Small intestine (tissue), 7 donors: Measurements from ENCODE around the gene EIF3B. TPM values are rescaled to one million over a fixed set of nuclear protein-coding genes. Genes with fewer than 3 reads are reported as not detected.
"Not testable (repeated sequence)": the region's sequence is repeated elsewhere in the genome, so short reads cannot be mapped to it uniquely, and the experiment has no call there.

ENCODE experiments used
- DNase-seq, 2 donors: peaks; one replicate each; pipeline versions ENCODE4 v3.0.0 to v3.0.0-alpha.2; 2013
- FAIRE-seq: peaks from 2 replicates; lab custom pipeline; 2012; peaks lifted over from hg19 to GRCh38; lab: Jason Lieb, UNC
- H3K27ac ChIP-seq, 3 donors: one replicate each; pipeline ENCODE4 v1.5.1; 2013; ENCODE audit warnings: low read length in 2 of 3, mild to moderate bottlenecking in 2 of 3, control low read depth in 1 of 3, inconsistent platforms in 1 of 3, low read depth in 1 of 3, moderate library complexity in 1 of 3
- H3K27me3 ChIP-seq, 3 donors: one replicate each; pipeline ENCODE4 v1.6.1; 2013; ENCODE audit warnings: low read length in 3 of 3, inconsistent platforms in 1 of 3; ENCODE audit not compliant: control insufficient read depth in 3 of 3, insufficient read depth in 3 of 3
- H3K36me3 ChIP-seq, 3 donors: one replicate each; pipeline ENCODE4 v1.6.1; 2013; ENCODE audit warnings: low read length in 3 of 3, inconsistent platforms in 1 of 3, low read depth in 1 of 3, mild to moderate bottlenecking in 1 of 3, moderate library complexity in 1 of 3; ENCODE audit not compliant: control insufficient read depth in 3 of 3, insufficient read depth in 2 of 3
- H3K4me1 ChIP-seq, 3 donors: one replicate each; pipeline ENCODE4 v1.6.1; 2013; ENCODE audit warnings: low read length in 2 of 3, inconsistent platforms in 1 of 3, low read depth in 1 of 3, mild to moderate bottlenecking in 1 of 3, moderate library complexity in 1 of 3; ENCODE audit not compliant: control insufficient read depth in 3 of 3, insufficient read depth in 2 of 3
- H3K4me3 ChIP-seq, 3 donors: one replicate each; pipeline ENCODE4 v1.5.1; 2013; ENCODE audit warnings: low read length in 3 of 3, control low read depth in 1 of 3, inconsistent platforms in 1 of 3, low read depth in 1 of 3, mild to moderate bottlenecking in 1 of 3, moderate library complexity in 1 of 3
- H3K9me3 ChIP-seq, 2 donors: one replicate each; pipeline ENCODE4 v1.6.1; 2013; ENCODE audit warnings: low read depth in 1 of 2, low read length in 1 of 2; ENCODE audit not compliant: control insufficient read depth in 2 of 2, insufficient read depth in 1 of 2
- WGBS, 3 donors: extraction: QIAGEN DNeasy Blood & Tissue Kit; methylation state at CpG; one replicate each; pipeline ENCODE4 v1.1.7; 2013; 5-methylcytosine and 5-hydroxymethylcytosine counted together
- polyA plus RNA-seq, 4 donors: library from polyadenylated mRNA; stranded (reverse) in 3 of 4; unstranded in 1 of 4; fragments of 200-250 nt in 3 of 4; fragments of 120-200 nt in 1 of 4; gene quantifications; one replicate each; pipeline versions ENCODE4 v1.2.1 to v1.2.3, GENCODE V29; 2013
- donor health status: healthy with polysubstance abuse.
- donor health status: control.
- donor health status: control.
- donor health status: Bipolar disorder and iron deficiency.
- donor health status: healthy.

Gene EIF3B
- polyA plus RNA-seq, 4 donors, result 53.9 to 114 (median 80.7) TPM

GRCh38 chr7:2412587-2413201 is 58.1 kb downstream of the EIF3B start:
- FAIRE-seq, result no peak
- 77 to 88% (median 77%) methylated on average over 3 of the region's 3 CpGs for WGBS, 3 donors
- H3K27me3 ChIP-seq, result no peaks in the 10 kb centered on the region
- DNase-seq, result no peak
- no peak overlapping the region for H3K4me3 ChIP-seq
- peaks cover 0 to 3% (median 0%) of the 10 kb centered on the region in 3 donors for H3K36me3 ChIP-seq
- no peaks in the 10 kb centered on the region for H3K9me3 ChIP-seq
- no peak overlapping the region for H3K27ac ChIP-seq
- H3K4me1 ChIP-seq, result peaks cover 0 to 9% (median 6%) of the 10 kb centered on the region in 3 donors

GRCh38 chr7:2416063-2416462 is 61.4 kb downstream of the EIF3B start:
- Histone ChIP-seq H3K27me3 (no peaks in the 10 kb centered on the region), H3K4me1 (peaks cover 0 to 9% (median 6%) of the 10 kb centered on the region in 3 donors), H3K4me3 (no peak overlapping the region), H3K9me3 (no peaks in the 10 kb centered on the region), H3K27ac (no peak overlapping the region), H3K36me3 (peaks cover 0 to 14% (median 0%) of the 10 kb centered on the region in 3 donors)
- 74 to 93% (median 84%) methylated on average over 5 of the region's 5 CpGs for WGBS, 3 donors
- FAIRE-seq, result no peak
- no peak for DNase-seq

GRCh38 chr7:2416650-2417049 is 62.0 kb downstream of the EIF3B start:
- Histone ChIP-seq H3K9me3 (no peaks in the 10 kb centered on the region), H3K4me1 (peaks cover 0 to 9% (median 6%) of the 10 kb centered on the region in 3 donors), H3K36me3 (peaks cover 0 to 14% (median 0%) of the 10 kb centered on the region in 3 donors), H3K4me3 (no peak overlapping the region), H3K27me3 (no peaks in the 10 kb centered on the region), H3K27ac (no peak overlapping the region)
- DNase-seq (no peak), FAIRE-seq (no peak)
- WGBS, 3 donors, result 95 to 97% (median 96%) methylated on average over 6 of the region's 6 CpGs

GRCh38 chr7:2417178-2417577 is 62.6 kb downstream of the EIF3B start:
- H3K27me3 ChIP-seq, H3K9me3 ChIP-seq, H3K4me3 ChIP-seq, FAIRE-seq, H3K4me1 ChIP-seq, H3K27ac ChIP-seq, DNase-seq: not testable (repeated sequence)
- peaks cover 0 to 15% (median 0%) of the 10 kb centered on the region in 3 donors for H3K36me3 ChIP-seq
- 96 to 98% (median 97%) methylated on average over 3 of the region's 3 CpGs for WGBS, 3 donors

GRCh38 chr7:2417981-2418481 is 63.4 kb downstream of the EIF3B start:
- Histone ChIP-seq H3K27me3 (no peaks in the 10 kb centered on the region), H3K4me3 (no peak overlapping the region), H3K9me3 (no peaks in the 10 kb centered on the region), H3K4me1 (peaks cover 0 to 1% (median 0%) of the 10 kb centered on the region in 3 donors), H3K36me3 (peaks cover 0 to 20% (median 0%) of the 10 kb centered on the region in 3 donors), H3K27ac (peak overlapping the region in 1 of 3 donors; percentile 12)
- 67 to 72% (median 69%) methylated on average over 15 of the region's 15 CpGs for WGBS, 3 donors
- no peak for DNase-seq
- no peak for FAIRE-seq

- peaks cover 0 to 2% (median 0%) of the 10 kb centered on the region in 3 donors for H3K4me1 ChIP-seq
- no peak for DNase-seq
- no peak overlapping the region for H3K4me3 ChIP-seq
- H3K36me3 ChIP-seq, result peaks cover 0 to 26% (median 0%) of the 10 kb centered on the region in 3 donors
- H3K9me3 ChIP-seq, result no peaks in the 10 kb centered on the region
- no peaks in the 10 kb centered on the region for H3K27me3 ChIP-seq
- H3K27ac ChIP-seq, result no peak overlapping the region
- no peak for FAIRE-seq
- WGBS, 3 donors, result 90 to 95% (median 95%) methylated on average over 7 of the region's 7 CpGs
These were observed 65.7 kb downstream of the EIF3B start for GRCh38 chr7:2420216-2420933.

- Histone ChIP-seq H3K36me3 (peaks cover 0 to 26% (median 0%) of the 10 kb centered on the region in 3 donors), H3K4me1 (peaks cover 0 to 7% (median 0%) of the 10 kb centered on the region in 3 donors), H3K9me3 (no peaks in the 10 kb centered on the region), H3K27ac (no peak overlapping the region), H3K4me3 (no peak overlapping the region), H3K27me3 (no peaks in the 10 kb centered on the region)
- DNase-seq, result no peak
- WGBS, 3 donors, result 90 to 97% (median 94%) methylated on average over 9 of the region's 9 CpGs
- FAIRE-seq, result no peak
These were observed 67.3 kb downstream of the EIF3B start for GRCh38 chr7:2421943-2422310.

- Histone ChIP-seq H3K4me3 (no peak overlapping the region), H3K27ac (no peak overlapping the region), H3K27me3 (no peaks in the 10 kb centered on the region), H3K36me3 (peaks cover 0 to 15% (median 0%) of the 10 kb centered on the region in 3 donors), H3K4me1 (peaks cover 0 to 7% (median 0%) of the 10 kb centered on the region in 3 donors), H3K9me3 (peaks cover 0 to 6% of the 10 kb centered on the region in 2 donors)
- WGBS, 3 donors, result 89 to 91% (median 90%) methylated on average over 10 of the region's 10 CpGs
- DNase-seq (no peak), FAIRE-seq (no peak)
These were observed 71.1 kb downstream of the EIF3B start for GRCh38 chr7:2425749-2426148.
